GM10266 (cell line): Measurements from ENCODE around the gene TMEM120A.

Experiments used
- DNase-seq: peaks from one replicate; pipeline ENCODE4 v3.0.0; 2012; ENCODE audit errors: extremely low spot score
- CTCF ChIP-seq: IDR thresholded peaks from 2 replicates; pipeline ENCODE4 v1.5.1; 2012; ENCODE audit warnings: mild to moderate bottlenecking, low read depth; ENCODE audit not compliant: control insufficient read depth, insufficient read depth; ENCODE audit errors: missing control alignments

TMEM120A gene

GRCh38 chr7:75977743-75978142 is 16.7 kb downstream of the TMEM120A start:
- no peak for TF ChIP-seq CTCF
- no peak for DNase-seq

DNA sequence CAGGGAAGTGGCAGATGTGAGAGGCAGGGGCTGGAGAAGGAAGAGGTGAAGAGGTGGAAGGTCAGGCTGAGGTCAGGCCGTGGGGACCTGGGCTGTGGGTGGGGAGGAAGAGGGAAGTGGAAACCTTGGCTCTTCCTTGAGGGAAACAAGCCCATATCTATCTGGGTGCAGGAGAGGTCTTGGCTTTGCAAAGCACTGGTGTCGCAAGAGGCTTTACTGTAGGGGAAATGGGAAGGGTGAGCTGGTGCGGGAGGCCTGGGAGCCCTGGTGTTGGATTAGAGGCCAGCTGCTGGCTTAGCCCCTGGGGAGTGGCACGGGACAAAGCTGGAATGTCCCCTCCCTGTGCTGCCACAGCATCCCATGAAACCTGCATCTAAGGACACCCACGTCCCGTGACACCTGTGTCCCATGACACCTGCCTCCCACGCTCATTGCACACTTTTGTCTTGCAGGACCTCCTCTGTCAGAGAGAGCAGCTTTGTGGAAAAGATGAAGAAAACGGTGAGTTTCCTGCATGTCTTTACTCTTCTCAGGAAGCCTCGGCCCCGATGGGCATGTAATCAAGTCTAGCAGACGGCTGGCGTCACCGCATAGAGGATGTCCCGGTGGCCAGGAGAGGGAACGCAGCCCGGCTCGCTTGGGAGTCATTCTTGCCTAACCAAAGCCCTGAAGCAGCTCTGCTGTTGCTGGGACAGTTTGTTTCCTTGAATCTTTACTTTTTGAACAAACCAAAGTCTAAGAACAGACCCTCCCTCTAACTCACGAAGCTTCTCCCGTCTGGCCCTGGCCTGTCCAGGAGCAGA is 22.2 kb downstream of the TMEM120A start:
- no peak for DNase-seq
- TF ChIP-seq CTCF = no peak

- TF ChIP-seq CTCF = no peak
- DNase-seq = no peak
Measured at GRCh38 chr7:75971309-75971960, 23.0 kb downstream of the TMEM120A start.

DNA sequence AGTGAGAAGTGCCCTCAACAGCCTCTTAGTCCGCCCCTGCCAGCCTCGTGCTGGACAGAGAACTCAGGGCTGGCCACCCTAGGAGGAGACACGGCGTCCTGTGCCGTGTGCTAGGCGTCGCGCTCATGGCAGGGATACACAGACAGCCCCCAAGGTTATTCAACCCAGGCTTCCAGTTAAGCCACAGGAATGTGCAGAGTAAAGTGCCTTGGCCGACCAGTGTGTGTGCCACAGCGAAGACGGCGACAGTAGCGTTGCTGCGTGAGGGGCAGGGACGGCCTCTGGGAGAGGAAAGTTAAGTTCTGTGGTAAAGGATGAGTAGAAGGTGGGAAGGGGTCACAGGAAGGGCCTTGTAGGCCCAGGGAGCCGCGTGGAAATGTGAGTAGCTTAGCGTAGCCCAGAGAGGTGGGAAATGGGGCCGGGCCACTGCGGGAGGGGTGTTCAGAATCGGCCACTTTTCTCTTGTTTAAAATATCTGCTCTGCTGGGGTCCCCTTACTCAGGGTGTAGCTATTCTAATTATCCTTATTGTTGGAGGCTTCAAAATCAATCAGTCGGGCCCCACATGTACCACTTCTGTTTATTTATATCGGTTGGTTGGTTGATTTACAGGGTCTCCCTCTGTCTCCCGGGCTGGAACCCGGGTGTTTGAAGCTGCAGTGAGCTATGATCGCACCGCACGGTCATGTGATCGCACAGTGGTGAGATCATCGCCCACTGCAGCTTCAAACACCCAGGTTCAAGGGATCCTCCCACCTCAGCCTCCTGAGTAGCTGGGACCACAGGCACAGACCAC is 24.5 kb downstream of the TMEM120A start:
- no peak for DNase-seq
- TF ChIP-seq CTCF = no peak

- no peak for DNase-seq
- no peak for TF ChIP-seq CTCF
Measured at GRCh38 chr7:75969182-75969581, 25.2 kb downstream of the TMEM120A start.

GRCh38 chr7:75968561-75969001 is 25.8 kb downstream of the TMEM120A start:
- no peak for DNase-seq
- no peak for TF ChIP-seq CTCF
